Erythroblast (primary cell): ENCODE measurements around the gene ZNFX1.

Experiments used
- DNase-seq, 2 experiments: peaks; one replicate each; lab custom pipeline; 2025; lab: John Stamatoyannopoulos, UW
- GATA1 ChIP-seq: IDR thresholded peaks from 2 replicates; pipeline ENCODE4 v1.6.1; 2011; ENCODE audit warnings: low read depth, mild to moderate bottlenecking, control low read depth, low read length, moderate library complexity
- POLR2A ChIP-seq: IDR thresholded peaks from 2 replicates; pipeline ENCODE4 v1.6.1; 2011; ENCODE audit warnings: mild to moderate bottlenecking, low read length

Gene ZNFX1

DNA sequence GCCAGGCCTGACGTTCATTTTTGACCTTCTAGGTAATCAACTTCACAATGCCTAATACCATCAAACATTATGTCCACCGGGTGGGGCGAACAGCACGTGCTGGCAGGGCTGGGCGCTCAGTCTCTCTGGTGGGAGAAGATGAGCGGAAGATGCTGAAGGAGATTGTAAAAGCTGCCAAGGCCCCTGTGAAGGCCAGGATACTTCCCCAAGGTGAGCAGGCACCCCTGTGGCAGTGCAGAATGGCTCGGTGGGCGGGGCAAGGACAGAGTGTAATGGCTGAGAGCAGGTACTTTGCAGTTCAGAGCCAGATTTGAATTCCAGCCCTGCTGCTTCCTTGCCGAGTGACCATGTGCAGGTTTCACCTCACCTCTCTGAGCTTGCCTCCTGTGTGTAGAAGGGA, 41.6 kb downstream of the ZNFX1 start:
- TF ChIP-seq GATA1 (no peak), POLR2A (no peak)
- DNase-seq, result no peak

DNA sequence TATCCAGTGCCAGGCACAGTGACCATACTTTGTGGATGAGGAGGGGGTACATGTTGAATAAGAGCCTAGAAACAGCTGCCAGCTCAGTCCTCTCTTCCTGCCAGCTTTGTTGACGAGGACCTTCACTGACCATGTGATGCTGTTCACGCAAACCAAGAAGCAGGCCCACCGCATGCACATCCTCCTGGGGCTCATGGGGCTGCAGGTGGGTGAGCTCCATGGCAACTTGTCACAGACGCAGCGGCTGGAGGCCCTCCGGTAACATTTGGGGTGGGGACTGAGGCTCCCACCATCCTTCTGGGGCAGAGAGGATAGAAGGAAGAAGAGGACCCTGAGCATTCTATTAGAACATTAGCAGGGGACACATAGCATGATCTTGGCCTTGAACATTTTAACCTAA, 43.0 kb downstream of the ZNFX1 start:
- DNase-seq, result no peak
- no peak for TF ChIP-seq GATA1
- no peak for TF ChIP-seq POLR2A

DNA sequence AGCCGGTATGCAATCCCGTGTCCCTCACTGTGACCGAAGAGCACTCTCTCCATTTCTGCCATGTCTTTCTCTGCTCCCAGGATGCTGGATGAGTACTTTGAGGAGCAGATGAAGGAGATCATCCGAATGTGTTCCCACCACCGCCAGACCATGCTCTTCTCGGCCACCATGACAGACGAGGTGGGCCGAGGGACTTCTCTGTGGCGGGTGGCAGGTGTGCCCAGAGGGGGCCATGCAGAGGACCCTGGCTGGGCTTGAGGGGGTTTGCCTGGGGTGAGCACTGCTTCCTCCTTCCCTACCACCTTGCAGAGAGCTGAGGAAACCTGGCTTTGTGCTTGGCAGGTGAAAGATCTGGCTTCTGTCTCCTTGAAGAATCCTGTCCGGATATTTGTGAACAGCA, 44.6 kb downstream of the ZNFX1 start:
- no peak for DNase-seq
- TF ChIP-seq POLR2A (no peak), GATA1 (no peak)

DNA sequence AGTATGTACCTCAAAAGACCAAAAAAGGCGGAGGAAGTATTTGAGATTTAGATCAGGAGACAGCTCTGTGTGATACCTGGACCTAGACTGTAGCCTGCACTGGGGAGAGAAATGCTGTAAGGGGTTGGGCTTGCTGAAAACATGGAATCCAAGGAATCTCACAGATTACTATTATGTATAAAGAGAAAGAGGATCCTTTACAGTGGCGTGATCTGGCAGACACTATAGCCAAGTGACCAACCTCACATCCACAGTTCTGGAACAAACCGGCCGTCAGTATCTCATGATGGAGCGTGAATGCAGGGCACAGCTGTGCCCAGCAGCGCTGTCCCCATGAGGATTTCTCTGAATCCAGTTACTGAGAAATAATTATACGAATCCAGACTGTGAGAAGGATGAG, 46.4 kb downstream of the ZNFX1 start:
- no peak for DNase-seq
- TF ChIP-seq POLR2A, result no peak
- TF ChIP-seq GATA1, result no peak

DNA sequence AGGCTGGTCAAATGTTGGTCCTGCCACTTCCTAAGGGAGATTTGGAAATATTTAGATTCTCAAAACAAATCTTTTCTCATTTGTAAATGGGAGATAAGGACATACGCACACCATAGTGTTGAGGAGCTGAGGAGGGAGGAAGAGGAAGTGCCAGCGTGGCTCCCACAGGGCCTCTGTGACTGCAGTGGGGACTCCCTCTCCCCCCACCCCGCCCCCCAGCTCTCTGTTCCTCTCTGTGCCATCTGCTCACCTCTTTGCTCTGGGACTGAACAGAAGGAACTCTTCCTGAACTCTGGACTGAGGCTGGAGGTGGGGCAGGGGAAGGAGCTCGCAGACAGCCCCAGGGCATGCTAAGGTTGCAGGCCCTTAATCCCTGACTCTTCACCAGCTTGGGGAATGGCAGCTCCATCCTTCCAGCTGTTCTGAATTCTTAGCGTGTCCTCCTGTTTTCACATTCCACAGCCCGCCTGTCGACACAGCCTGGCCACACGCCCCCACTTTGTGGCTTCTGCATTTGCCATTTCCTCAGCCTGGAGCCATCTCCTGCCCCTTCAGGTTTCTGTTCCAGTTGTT, 47.2 kb downstream of the ZNFX1 start:
- TF ChIP-seq GATA1, result no peak
- no peak for TF ChIP-seq POLR2A
- peak in 1 of 2 experiments; percentile 41 for DNase-seq

DNA sequence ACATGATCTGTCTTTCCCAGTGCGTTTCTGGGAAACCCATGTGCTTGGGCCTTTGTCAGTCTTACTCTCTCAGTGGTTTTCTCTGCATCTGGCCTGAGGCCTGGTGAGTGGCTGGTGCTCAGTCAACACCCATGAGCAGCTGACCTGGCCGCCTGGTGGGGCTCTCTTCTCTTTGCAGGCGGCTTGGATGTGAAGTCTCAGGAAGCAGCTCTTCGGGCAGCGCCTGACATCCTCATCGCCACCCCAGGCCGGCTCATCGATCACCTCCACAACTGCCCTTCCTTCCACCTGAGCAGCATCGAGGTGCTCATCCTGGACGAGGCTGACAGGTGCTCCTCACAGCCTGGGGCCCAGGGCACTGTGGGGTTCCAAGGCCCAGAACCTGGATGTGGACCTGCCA, 47.8 kb downstream of the ZNFX1 start:
- TF ChIP-seq GATA1 (no peak), POLR2A (no peak)
- peak; percentile 30 to 34 for DNase-seq

DNA sequence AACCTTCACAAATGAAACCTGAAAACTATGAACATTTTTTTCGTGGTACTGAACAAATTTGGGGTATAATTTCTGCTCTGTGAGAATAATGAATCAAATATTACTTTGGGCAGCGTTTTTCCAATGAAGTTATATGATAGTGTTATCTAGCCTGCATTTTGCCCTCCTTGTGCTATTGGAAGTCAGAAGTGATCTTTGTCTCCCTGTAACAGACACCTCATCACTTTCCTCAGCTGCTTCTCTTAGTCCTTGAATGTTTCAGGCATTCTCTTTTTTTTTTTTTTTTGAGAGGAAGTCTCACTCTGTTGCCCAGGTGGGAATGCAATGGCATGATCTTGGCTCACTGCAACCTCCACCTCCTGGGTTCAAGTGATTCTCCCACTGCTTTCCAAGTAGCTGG, 48.5 kb downstream of the ZNFX1 start:
- TF ChIP-seq POLR2A, result no peak
- no peak for TF ChIP-seq GATA1
- no peak for DNase-seq

DNA sequence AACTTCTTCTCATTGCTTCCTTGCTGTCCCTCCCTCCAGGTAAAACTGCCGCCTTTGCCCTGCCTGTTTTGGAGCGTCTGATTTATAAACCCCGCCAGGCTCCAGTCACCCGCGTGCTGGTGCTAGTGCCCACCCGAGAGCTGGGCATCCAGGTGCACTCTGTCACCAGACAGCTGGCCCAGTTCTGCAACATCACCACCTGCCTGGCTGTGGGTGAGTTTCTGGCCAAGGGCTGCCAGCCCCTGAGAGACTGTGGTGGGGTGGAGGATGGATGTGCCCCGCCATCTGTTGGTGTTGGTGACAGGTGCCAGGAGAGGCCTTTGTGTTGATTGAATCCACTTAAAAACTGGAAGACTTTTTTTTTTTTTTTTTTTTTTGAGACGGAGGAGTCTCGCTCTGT, 49.2 kb downstream of the ZNFX1 start:
- DNase-seq, result no peak
- TF ChIP-seq POLR2A (no peak), GATA1 (no peak)

DNA sequence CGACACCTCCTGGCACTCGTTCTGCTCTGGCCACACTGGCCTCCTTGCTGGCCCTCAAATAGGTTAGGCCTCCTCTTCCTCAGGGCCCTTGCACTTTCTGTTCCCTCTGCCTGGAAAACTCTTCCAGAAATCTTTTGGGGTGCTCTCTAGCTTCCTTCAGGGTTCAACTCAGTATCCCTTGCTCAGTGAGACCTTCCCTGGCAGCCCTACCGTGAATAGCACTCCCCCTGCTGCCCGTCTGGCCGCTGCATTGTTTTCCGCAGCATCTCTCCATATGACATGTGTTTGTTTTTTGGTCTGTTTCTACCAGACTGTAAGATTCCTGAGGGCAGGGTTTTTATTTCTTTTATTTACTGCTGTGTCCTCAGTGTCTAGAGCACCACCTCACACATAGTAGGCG, 52.0 kb downstream of the ZNFX1 start:
- TF ChIP-seq POLR2A, result no peak
- TF ChIP-seq GATA1, result no peak
- DNase-seq, result no peak

DNA sequence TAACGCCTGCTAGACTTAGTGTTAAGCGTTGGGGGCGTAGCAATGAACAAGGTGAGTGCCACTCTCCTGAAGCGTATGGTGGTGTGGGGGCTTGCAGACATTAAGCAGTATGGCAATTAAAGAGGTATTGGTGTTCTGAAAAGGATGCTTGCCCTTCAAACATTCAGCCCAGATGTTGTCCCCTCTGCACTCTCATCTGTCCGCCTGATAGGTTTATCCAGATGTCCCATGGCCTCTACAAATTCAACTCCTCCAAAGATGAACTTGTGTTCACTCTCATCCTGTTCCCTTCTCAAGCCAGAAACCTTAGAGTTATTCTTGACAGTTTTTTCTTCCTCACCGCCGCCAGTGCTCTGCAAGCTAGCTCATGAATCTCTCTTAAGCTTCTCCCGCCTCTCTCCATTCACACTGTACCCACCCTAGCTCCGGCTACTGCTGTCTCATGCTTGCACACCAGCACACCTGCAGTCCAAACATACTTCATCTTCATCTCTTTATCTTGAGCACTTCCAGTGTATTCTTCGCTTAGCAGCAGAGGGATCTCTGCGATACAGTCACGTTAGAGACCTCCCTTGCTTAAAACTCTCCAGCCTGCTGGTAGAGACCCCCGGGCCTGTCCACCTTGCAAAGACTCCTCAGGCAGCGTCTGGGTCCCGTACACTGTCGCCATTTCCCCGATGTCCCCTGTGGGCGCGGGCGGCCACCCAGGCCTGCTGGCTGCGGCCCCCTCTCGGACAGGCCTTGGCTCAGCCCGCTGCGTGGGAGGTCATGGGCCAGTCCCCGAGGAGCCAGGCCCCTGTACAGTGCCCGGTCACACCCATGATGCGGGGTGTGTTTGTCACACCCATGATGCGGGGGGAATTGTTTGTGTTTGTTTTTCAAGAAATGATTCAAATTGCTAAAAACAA, 57.7 kb downstream of the ZNFX1 start:
- DNase-seq, result peak in 1 of 2 experiments; percentile 45
- no peak for TF ChIP-seq GATA1
- TF ChIP-seq POLR2A, result no peak

DNA sequence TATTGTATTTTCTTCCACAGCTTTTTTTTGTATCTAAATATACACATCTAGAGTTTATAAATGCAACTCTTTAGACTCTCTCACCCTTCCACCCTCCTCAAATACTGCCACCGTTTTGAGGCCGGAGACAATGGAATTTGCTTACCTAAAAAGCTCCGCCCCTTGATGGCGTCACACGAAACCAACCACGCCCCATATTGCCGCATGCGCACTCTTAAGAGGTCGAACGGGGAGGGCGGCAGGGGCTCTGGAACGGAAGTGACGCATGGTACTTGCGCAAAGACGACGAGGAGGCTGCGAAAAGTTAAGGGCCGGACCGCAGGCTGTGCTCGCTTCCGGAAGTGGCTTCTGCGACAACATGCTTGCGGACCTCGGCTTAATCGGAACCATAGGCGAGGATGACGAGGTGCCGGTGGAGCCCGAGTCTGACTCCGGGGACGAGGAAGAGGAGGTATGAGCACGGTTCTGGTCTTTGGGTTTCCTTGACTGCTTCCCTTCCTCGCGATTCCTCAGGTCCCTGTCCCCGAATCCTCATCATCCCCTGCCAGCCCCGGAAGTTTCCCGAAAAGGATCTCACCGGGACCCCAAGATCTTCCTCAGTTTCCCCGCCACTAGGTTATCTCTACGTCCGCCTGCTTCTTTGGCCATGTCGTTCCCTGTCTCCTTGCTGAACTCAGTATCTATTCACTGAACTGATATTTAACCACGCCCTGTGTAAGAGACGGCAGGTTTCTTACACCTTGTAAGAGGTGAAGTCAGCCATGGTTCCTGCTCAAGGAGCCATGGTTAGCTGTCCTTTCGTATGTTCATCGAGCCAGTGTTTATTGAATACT, 58.5 kb downstream of the ZNFX1 start, which contains the start of gene DDX27:
DDX27 (plus strand) TSS at position 326 of the 833 bp plus-strand sequence; CDS start at position 359, 33 bp downstream.
- DNase-seq, result peak; percentile 99
- peak; percentile 91 for TF ChIP-seq POLR2A
- no peak for TF ChIP-seq GATA1

DNA sequence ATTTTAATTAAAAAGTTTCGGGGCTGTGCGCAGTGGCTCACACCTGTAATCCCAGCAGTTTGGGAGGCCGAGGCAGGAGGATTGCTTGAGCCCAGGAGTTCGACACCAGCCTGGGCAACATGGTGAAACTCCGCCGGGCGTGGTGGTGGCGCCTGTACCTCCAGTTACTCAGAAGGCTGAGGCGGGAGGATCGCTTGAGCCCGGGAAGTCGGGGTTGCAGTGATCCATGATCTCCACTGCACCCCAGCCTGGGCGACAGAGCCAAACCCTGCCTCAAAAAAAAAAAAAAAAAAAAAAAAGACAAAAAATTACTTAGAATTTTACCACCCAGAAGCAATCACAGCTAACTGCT, 59.1 kb downstream of the ZNFX1 start:
- DNase-seq, result peak in 1 of 2 experiments; percentile 45

DNA sequence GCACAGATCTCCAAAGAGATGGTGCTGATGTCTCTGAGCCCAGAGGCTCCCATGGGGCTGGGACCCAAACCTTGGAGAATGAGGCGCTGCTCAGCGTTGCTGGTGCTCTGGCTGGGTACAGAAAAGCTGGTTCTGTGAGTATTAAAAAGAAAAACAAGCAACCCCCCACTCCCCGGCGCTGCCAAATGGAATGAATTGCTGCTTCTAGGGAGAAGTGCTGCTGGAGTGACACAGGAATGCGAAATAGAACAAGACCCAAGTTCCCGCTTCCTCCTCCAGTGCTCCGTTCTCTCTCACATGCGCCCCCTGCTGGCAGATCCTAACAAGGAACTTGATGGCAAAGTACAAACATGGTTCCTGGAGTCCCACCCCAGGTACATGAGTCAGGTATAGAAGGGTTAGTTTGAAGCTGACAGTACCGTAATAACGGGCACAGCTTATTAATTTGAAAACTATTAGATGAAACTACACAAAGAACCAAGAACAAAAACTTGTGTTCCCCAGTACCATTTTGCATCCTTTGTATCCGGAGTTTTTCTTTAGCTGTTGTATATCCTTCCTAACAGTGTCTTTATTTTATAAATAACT, 60.8 kb downstream of the ZNFX1 start:
- DNase-seq, result peak; percentile 87 to 94
- no peak for TF ChIP-seq POLR2A
- TF ChIP-seq GATA1, result no peak
